Panc1 (cell line): ENCODE measurements around the gene DDX27.
A peak's percentile ranks its signal among the peaks of the same experiment; 100 is the strongest.

Experiments
- POLR2AphosphoS5 ChIP-seq: IDR thresholded peaks from 2 replicates; pipeline ENCODE4 v1.6.1; 2012; ENCODE audit warnings: mild to moderate bottlenecking, low read depth, low read length, moderate library complexity
- SIN3A ChIP-seq: IDR thresholded peaks from 2 replicates; pipeline ENCODE4 v1.6.1; 2012; ENCODE audit warnings: low read depth, mild to moderate bottlenecking, low read length, moderate library complexity, borderline replicate concordance; ENCODE audit not compliant: insufficient read depth
- TCF7L2 ChIP-seq: IDR thresholded peaks from 2 replicates; pipeline ENCODE4 v1.6.1; 2011; ENCODE audit warnings: mild to moderate bottlenecking, low read depth, low read length, inconsistent platforms
- TF ChIP-seq, protein P1 (sequence below): fragments of 450-650 bp; IDR thresholded peaks from 2 replicates; pipeline ENCODE4 v1.5.1; 2017; ENCODE audit warnings: mild to moderate bottlenecking
- TF ChIP-seq, protein P2 (sequence below), 2 experiments: IDR thresholded peaks; 2 replicates each; pipeline ENCODE4 v1.6.1; 2011 to 2012; ENCODE audit warnings: low read depth in 2 of 2, control low read depth in 1 of 2, low read length in 1 of 2, mild to moderate bottlenecking in 1 of 2, moderate library complexity in 1 of 2; ENCODE audit not compliant: insufficient read depth in 1 of 2

DNA sequence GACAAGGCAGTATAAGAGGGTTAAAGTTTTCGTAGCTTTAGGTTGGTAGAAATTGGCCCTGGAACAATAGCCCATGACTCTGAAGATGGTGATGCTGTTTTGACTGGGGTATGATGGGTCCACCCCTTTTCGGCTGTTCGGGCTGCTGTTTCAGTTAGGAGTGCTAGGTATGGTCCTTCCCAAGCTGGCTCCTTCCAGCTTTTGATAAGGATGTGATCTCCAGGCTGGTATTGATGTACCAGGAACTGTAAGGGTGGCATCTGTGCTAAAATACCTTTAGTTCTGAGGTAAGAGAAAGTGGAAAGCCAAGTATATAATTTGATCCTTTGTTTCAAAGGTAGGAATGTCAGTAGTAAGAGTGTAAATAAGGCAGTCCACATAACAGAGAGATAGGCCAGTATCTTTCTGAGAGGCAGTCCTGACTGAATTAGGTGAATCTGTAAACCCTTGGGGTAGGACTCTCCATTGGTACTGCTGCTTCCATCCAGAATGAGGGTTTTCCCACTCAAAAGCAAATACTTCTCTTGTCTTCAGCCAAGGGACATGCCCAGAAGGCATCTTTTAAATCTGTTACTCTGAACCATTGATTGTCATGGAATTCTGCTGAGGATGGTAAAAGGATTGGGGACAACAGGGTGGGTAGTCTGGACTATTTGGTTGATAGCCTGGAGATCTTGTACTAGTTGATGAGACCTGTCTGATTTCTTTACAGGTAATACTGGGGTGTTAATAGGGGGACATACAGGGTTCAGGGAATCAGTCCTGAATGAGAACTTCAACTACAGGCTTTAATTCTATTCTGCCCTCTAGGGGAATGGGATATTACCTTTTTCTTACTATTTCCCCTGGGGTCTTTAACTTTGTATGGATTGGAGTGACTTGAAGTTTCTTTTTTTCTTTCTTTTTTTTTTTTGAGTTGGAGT, 64.7 kb downstream of the DDX27 start:
- TF ChIP-seq, protein P1, sequence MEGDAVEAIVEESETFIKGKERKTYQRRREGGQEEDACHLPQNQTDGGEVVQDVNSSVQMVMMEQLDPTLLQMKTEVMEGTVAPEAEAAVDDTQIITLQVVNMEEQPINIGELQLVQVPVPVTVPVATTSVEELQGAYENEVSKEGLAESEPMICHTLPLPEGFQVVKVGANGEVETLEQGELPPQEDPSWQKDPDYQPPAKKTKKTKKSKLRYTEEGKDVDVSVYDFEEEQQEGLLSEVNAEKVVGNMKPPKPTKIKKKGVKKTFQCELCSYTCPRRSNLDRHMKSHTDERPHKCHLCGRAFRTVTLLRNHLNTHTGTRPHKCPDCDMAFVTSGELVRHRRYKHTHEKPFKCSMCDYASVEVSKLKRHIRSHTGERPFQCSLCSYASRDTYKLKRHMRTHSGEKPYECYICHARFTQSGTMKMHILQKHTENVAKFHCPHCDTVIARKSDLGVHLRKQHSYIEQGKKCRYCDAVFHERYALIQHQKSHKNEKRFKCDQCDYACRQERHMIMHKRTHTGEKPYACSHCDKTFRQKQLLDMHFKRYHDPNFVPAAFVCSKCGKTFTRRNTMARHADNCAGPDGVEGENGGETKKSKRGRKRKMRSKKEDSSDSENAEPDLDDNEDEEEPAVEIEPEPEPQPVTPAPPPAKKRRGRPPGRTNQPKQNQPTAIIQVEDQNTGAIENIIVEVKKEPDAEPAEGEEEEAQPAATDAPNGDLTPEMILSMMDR = no peak
- TF ChIP-seq POLR2AphosphoS5 = peak; percentile 72
- TF ChIP-seq SIN3A = no peak
- TF ChIP-seq, protein P2, sequence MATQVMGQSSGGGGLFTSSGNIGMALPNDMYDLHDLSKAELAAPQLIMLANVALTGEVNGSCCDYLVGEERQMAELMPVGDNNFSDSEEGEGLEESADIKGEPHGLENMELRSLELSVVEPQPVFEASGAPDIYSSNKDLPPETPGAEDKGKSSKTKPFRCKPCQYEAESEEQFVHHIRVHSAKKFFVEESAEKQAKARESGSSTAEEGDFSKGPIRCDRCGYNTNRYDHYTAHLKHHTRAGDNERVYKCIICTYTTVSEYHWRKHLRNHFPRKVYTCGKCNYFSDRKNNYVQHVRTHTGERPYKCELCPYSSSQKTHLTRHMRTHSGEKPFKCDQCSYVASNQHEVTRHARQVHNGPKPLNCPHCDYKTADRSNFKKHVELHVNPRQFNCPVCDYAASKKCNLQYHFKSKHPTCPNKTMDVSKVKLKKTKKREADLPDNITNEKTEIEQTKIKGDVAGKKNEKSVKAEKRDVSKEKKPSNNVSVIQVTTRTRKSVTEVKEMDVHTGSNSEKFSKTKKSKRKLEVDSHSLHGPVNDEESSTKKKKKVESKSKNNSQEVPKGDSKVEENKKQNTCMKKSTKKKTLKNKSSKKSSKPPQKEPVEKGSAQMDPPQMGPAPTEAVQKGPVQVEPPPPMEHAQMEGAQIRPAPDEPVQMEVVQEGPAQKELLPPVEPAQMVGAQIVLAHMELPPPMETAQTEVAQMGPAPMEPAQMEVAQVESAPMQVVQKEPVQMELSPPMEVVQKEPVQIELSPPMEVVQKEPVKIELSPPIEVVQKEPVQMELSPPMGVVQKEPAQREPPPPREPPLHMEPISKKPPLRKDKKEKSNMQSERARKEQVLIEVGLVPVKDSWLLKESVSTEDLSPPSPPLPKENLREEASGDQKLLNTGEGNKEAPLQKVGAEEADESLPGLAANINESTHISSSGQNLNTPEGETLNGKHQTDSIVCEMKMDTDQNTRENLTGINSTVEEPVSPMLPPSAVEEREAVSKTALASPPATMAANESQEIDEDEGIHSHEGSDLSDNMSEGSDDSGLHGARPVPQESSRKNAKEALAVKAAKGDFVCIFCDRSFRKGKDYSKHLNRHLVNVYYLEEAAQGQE (IDR thresholded peaks at IDR 0.05; ENCODE audit: insufficient read depth in 1 of 2, low read depth in 2 of 2, low read length in 1 of 2) = no peak
- TF ChIP-seq TCF7L2 = no peak
